Cortex of kidney (tissue), 1 donor: Measurements from ENCODE around the gene SHKBP1.
"Not testable (repeated sequence)": the region's sequence is repeated elsewhere in the genome, so short reads cannot be mapped to it uniquely, and the experiment has no call there.

Experiments used
- DNase-seq: peaks from one replicate; lab custom pipeline; 2025; lab: John Stamatoyannopoulos, UW

The SHKBP1 gene

DNA sequence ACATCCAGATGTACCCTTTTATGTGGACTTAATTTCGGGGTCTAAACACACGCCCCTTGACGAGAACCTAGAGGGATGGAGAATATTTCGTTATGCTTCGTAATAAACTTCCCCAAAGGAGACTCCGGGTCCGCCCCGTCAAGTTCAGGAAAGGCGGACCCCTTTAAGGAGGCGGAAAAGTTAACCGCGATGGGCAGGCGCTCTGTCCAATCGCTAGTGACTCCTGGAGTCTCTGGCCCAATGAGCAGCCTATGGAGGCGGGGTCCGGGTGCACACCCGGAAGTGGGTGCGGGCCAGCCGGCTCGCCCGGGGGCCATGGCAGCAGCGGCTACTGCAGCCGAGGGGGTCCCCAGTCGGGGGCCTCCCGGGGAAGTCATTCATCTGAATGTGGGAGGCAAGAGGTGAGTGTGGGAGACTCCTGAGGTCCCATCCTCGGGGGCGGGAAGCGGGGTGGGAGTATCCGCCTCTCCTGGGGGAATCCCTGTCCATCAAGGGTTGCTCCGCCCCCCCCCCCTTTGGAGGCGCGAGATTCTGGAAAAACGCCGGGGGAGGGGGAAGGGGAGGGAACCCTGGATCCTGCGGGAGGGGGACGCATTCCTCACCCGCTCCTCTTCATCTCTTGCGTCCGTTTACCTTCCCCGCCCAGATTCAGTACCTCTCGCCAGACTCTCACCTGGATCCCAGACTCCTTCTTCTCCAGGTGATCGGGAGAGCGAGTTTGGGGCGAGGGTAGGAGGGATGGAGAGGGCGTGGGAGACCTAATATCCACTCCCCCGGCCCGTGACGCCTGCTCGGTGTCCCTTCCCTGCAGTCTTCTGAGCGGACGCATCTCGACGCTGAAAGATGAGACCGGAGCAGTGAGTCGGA is at the start of gene SHKBP1:
TSS of gene SHKBP1 (plus strand) at position 289 of the 867 bp plus-strand sequence. CDS start at position 316, 27 bp downstream.
- DNase-seq: no peak

GRCh38 chr19:40528078-40528477 is 48.6 kb upstream of the SHKBP1 start:
- no peak for DNase-seq

- DNase-seq: no peak
These were observed 48.1 kb upstream of the SHKBP1 start for GRCh38 chr19:40528533-40529092.

GRCh38 chr19:40529093-40529954 is 47.3 kb upstream of the SHKBP1 start:
- DNase-seq: no peak

GRCh38 chr19:40530091-40530901 is 46.4 kb upstream of the SHKBP1 start:
- DNase-seq: no peak

GRCh38 chr19:40533508-40533907 is 43.2 kb upstream of the SHKBP1 start:
- DNase-seq: no peak

DNA sequence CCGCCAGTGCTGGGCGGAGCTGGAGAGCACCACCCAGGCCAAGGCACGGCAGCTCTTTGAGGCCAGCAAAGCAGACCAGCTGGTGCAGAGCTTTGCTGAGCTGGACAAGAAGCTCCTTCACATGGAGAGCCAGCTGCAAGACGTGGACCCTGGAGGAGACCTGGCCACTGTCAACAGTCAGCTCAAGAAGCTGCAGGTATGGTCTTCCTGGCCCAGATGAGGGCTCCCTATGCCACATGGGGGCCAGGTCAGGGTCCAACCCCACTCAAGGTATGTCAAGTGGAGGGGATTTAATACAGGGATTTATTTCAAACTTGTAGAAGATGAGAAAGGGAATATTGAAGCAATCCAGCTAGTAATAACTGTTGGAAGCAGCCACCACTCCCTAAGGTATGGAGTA is 42.5 kb upstream of the SHKBP1 start:
- DNase-seq: no peak

GRCh38 chr19:40539070-40539469 is 37.6 kb upstream of the SHKBP1 start:
- no peak for DNase-seq

GRCh38 chr19:40542202-40542859 is 34.3 kb upstream of the SHKBP1 start:
- DNase-seq: no peak

GRCh38 chr19:40543029-40543597 is 33.6 kb upstream of the SHKBP1 start:
- no peak for DNase-seq

DNA sequence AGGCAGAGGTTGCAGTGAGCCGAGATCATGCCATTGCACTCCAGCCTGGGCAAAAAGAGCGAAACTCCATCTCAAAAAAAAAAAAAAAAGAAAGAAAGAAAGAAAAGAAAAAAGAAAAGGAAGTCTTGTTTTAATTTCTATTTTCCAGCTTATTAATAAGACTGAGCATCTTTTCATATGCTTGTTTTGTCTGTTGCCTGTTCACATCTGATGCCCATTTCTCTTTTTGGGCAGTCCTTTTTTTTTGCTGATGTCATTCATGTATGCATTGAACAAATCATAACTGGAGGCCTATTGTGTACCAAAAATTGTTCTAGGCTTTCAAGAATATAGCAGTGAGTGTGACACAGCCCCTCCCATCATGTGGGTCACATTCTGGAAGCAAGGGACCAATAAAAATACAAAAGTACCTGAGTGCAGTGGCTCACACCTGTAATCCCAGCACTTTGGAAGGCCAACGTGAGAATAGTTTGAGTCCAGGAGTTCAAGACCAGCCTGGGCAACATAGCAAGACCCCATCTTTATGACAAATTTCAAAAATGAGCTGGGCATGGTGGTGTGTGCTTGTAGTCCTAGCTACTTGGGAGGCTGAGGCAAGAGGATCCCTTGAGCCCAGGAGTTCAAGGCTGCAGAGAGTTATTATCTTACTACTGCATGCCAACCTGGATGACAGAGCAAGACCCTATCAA is 30.4 kb upstream of the SHKBP1 start:
- not testable (repeated sequence) for DNase-seq

DNA sequence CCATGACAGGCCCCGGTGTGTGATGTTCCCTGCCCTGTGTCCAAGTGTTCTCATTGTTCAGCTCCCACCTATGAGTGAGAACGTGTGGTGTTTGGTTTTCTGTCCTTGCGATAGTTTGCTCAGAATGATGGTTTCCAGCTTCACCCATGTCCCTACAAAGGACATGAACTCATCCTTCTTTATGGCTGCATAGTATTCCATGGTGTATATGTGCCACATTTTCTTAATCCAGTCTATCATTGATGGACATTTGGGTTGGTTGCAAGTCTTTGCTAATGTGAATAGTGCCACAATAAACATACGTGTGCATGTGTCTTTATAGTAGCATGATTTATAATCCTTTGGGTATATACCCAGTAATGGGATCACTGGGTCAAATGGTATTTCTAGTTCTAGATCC is 29.5 kb upstream of the SHKBP1 start:
- not testable (repeated sequence) for DNase-seq

GRCh38 chr19:40547836-40548235 is 28.8 kb upstream of the SHKBP1 start:
- DNase-seq: no peak

DNA sequence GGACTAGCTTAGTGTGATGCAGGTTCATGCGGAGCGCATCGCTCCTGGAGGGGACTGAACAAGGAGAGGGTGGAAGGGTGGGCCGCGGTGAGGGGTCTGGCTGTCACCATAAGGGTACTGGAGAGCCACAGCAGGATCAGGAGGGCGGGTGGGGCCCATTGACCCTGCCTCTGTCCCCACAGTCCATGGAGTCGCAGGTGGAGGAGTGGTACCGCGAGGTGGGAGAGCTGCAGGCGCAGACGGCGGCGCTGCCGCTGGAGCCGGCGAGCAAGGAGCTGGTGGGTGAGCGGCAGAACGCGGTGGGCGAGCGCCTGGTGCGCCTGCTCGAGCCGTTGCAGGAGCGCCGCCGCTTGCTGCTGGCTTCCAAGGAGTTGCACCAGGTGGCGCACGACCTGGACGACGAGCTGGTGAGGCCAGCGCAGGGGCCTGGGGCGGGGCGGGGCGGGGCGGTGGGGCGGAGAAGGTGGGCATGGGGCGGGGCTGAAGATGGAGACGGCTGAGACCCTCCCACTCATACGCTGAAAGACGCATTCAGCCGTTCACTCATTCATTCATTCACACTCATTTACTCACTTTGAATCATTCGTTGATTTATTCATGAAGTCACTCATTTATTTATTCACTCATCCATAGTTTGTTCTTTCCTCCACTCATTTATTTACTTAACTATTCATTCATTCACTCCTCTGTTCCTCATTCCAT is 27.5 kb upstream of the SHKBP1 start:
- no peak for DNase-seq

- DNase-seq: no peak
These were observed 25.7 kb upstream of the SHKBP1 start for GRCh38 chr19:40550951-40551350.

GRCh38 chr19:40552848-40553247 is 23.8 kb upstream of the SHKBP1 start:
- DNase-seq: no peak

DNA sequence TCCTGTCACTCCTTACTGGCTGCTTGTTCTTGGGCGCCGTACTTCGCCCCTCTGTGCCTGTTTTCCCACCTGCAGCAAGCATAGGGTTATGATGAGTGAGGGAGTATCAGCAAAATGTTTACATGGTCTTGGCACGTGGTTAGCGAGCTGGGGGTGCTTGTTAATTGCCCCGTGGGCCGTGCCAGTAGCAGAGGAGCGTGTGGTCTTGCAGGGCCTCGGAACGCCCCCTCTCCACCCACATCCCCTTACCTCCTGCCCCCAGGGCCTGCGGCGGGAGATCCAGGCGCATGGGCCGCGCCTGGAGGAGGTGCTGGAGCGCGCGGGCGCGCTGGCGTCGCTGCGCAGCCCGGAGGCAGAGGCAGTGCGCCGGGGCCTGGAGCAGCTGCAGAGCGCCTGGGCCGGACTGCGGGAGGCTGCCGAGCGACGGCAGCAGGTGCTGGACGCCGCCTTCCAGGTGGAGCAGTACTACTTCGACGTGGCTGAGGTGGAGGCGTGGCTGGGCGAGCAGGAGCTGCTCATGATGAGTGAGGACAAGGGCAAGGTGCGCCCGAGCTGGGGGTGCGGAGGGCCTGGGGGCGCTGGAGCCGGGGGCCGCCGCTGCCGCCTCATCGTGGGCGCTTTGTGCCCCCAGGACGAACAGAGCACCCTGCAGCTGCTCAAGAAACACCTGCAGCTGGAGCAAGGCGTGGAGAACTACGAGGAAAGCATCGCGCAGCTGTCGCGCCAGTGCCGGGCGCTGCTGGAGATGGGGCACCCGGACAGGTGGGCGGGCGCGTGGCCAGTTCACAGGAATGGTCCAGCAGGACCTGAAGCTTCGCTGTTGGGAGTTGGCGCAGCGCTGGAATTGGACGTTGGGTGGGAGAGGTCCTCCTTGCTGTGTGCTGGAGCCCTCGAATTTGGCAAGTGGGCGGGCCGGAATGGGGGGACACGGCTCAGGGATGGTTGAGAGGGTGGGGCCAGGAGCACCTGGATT is 22.5 kb upstream of the SHKBP1 start:
- DNase-seq: no peak

DNA sequence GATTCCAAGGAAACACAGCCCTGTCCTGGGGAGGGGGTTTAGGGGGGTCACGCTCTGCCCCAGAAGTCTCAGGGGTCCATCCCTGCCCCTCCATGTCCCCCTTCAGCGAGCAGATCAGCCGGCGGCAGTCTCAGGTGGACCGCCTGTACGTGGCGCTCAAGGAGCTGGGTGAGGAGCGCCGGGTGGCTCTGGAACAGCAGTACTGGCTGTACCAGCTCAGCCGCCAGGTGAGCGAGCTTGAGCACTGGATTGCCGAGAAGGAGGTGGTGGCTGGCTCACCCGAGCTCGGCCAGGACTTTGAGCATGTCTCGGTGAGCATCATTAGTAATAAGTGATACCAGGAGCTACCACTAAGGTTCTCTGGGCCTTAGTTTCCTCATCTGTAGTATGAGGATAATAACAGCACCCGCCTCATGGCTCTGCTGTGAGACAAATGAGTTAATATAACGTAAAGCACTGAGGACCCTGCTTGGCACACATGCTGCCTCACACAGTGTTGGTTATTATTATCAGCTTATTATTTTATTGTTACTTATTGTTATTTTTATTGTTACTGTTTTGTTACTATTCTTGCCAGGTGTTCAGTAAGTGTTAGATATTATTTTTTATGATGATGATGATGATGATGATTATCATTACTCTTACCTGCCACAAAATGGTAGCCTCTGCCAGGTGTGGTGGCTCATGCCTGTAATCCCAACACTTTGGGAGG is 20.5 kb upstream of the SHKBP1 start:
- no peak for DNase-seq
